K562 (cell line): Measurements from ENCODE around the gene BCL2L13. TPM values are rescaled to one million over a fixed set of nuclear protein-coding genes. Genes with fewer than 3 reads are reported as not detected.
A peak's percentile ranks its signal among the peaks of the same experiment; 100 is the strongest.

Experiments used
- C11orf30 ChIP-seq: fragments of 450-650 bp; IDR thresholded peaks from 2 replicates; pipeline ENCODE4 v1.6.1; 2016; ENCODE audit warnings: low read depth, mild to moderate bottlenecking
- FOXK1 ChIP-seq: sonication (generic); formaldehyde crosslinking; IDR thresholded peaks from 2 replicates; pipeline ENCODE4 v1.8.0; 2022; ENCODE audit warnings: missing genetic modification reagents, mild to moderate bottlenecking, borderline replicate concordance
- HOXB6 ChIP-seq: fragments of 250-450 bp; sonication (Bioruptor Pico); IDR thresholded peaks from 2 replicates; pipeline ENCODE4 v1.5.1; 2022; ENCODE audit warnings: mild to moderate bottlenecking, borderline replicate concordance
- SP2 ChIP-seq: IDR thresholded peaks from 2 replicates; pipeline ENCODE4 v1.6.1; 2011; ENCODE audit warnings: mild to moderate bottlenecking, low read depth, low read length, moderate library complexity; ENCODE audit not compliant: poor library complexity, severe bottlenecking; ENCODE audit errors: extremely low read depth
- STAT6 ChIP-seq: sonication (generic); formaldehyde crosslinking; IDR thresholded peaks from 2 replicates; pipeline ENCODE4 v1.8.1; 2023; ENCODE audit warnings: mild to moderate bottlenecking, missing genetic modification reagents
- TSHZ1 ChIP-seq: fragments of 250-450 bp; sonication (Bioruptor Pico); IDR thresholded peaks from 2 replicates; pipeline ENCODE4 v1.4.0; 2020; ENCODE audit warnings: mild to moderate bottlenecking, moderate library complexity
- ZKSCAN3 ChIP-seq: fragments of 250-450 bp; sonication (Bioruptor Pico); IDR thresholded peaks from 2 replicates; pipeline ENCODE4 v1.4.0; 2020
- ZNF23 ChIP-seq: fragments of 250-450 bp; sonication (Bioruptor Pico); IDR thresholded peaks from 2 replicates; pipeline ENCODE4 v1.4.0; 2020; ENCODE audit warnings: mild to moderate bottlenecking
- polyA plus RNA-seq, 8 experiments: library from polyadenylated mRNA; depleted of rRNA in 4 of 8; stranded (reverse) in 5 of 8; unstranded in 3 of 8; fragments of >200 nt; fragmentation: Nextera tagmentation in 2 of 8; fragmentation: Illumina TruSeq in 1 of 8; extraction: Ambion mirVana in 2 of 8; extraction: Trizol in 1 of 8; gene quantifications; 2 replicates each; pipeline versions ENCODE4 v1.2.1 to v1.2.3, GENCODE V29; 2011 to 2014; ENCODE audit warnings: inconsistent platforms in 1 of 8, missing spikeins in 1 of 8
- total RNA-seq, 7 experiments: library from RNA; depleted of rRNA in 6 of 7; stranded (reverse); fragments of >200 nt in 6 of 7; fragmentation: Illumina TruSeq in 2 of 7; extraction: Trizol in 2 of 7; gene quantifications; 2 replicates each; pipeline versions ENCODE4 v1.2.1 to v1.2.3, GENCODE V29; 2011 to 2021; ENCODE audit warnings: low replicate concordance in 1 of 7
- TF ChIP-seq, protein P1 (sequence below), 2 experiments: fragments of 450-650 bp; IDR thresholded peaks; 2 replicates each; pipeline ENCODE4 v1.6.1; 2016; ENCODE audit warnings: mild to moderate bottlenecking in 2 of 2, borderline replicate concordance in 1 of 2, low read depth in 1 of 2, moderate library complexity in 1 of 2
- TF ChIP-seq, protein P2 (sequence below): fragments of 450-650 bp; formaldehyde crosslinking; IDR thresholded peaks from 2 replicates; pipeline ENCODE4 v1.4.0; 2022; ENCODE audit warnings: missing genetic modification characterization

Gene BCL2L13
- total and polyA plus RNA-seq, 9 of the 15 experiments (the other 6 are each of a cell fraction or from before 2014, with no cell fraction given): 41.5 to 63.4 (median 56.5) TPM

DNA sequence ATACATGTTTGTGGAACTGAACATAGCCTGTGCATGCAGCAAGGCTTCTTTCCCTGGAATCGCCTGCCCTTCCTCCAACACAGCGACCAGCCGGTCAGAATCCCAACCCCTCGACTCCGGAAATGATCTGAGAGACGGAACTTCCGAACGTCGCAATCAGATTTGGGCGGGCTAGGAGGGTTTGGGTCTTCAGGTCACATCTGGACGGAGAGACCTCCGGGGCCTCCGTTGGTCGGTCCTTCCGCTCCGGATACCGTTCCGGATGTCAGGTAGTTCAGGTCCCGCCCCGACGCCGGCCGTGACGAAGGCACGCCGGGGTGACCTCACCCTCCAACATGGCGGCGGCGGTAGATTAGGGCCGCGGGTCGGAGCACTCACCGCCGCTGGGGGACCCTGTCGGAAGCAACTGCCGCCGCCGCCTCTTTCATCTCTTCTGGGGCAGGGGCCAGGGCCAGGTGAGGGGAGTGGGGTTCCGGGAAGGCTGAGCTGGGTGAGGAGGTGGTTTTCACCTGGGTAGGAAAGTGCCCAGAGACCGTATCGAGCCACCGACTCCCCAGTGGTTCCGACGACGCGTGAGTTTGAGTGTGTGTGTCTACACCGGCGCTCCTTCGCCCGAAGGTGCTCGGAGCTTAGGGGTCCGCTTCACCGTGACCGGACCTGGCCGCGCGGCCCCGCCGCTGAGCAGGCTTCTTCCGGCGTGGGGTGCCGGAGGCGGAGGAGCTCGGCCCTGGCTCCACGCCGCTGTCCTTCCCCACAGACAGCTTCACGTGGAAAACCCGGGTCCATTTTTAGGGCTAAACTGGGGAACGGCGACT is at the start of gene BCL2L13 (continued):
- no peak for TF ChIP-seq TSHZ1
- no peak for TF ChIP-seq SP2
- no peak for TF ChIP-seq HOXB6 (CRISPR knock-in tag)
- TF ChIP-seq, protein P1, sequence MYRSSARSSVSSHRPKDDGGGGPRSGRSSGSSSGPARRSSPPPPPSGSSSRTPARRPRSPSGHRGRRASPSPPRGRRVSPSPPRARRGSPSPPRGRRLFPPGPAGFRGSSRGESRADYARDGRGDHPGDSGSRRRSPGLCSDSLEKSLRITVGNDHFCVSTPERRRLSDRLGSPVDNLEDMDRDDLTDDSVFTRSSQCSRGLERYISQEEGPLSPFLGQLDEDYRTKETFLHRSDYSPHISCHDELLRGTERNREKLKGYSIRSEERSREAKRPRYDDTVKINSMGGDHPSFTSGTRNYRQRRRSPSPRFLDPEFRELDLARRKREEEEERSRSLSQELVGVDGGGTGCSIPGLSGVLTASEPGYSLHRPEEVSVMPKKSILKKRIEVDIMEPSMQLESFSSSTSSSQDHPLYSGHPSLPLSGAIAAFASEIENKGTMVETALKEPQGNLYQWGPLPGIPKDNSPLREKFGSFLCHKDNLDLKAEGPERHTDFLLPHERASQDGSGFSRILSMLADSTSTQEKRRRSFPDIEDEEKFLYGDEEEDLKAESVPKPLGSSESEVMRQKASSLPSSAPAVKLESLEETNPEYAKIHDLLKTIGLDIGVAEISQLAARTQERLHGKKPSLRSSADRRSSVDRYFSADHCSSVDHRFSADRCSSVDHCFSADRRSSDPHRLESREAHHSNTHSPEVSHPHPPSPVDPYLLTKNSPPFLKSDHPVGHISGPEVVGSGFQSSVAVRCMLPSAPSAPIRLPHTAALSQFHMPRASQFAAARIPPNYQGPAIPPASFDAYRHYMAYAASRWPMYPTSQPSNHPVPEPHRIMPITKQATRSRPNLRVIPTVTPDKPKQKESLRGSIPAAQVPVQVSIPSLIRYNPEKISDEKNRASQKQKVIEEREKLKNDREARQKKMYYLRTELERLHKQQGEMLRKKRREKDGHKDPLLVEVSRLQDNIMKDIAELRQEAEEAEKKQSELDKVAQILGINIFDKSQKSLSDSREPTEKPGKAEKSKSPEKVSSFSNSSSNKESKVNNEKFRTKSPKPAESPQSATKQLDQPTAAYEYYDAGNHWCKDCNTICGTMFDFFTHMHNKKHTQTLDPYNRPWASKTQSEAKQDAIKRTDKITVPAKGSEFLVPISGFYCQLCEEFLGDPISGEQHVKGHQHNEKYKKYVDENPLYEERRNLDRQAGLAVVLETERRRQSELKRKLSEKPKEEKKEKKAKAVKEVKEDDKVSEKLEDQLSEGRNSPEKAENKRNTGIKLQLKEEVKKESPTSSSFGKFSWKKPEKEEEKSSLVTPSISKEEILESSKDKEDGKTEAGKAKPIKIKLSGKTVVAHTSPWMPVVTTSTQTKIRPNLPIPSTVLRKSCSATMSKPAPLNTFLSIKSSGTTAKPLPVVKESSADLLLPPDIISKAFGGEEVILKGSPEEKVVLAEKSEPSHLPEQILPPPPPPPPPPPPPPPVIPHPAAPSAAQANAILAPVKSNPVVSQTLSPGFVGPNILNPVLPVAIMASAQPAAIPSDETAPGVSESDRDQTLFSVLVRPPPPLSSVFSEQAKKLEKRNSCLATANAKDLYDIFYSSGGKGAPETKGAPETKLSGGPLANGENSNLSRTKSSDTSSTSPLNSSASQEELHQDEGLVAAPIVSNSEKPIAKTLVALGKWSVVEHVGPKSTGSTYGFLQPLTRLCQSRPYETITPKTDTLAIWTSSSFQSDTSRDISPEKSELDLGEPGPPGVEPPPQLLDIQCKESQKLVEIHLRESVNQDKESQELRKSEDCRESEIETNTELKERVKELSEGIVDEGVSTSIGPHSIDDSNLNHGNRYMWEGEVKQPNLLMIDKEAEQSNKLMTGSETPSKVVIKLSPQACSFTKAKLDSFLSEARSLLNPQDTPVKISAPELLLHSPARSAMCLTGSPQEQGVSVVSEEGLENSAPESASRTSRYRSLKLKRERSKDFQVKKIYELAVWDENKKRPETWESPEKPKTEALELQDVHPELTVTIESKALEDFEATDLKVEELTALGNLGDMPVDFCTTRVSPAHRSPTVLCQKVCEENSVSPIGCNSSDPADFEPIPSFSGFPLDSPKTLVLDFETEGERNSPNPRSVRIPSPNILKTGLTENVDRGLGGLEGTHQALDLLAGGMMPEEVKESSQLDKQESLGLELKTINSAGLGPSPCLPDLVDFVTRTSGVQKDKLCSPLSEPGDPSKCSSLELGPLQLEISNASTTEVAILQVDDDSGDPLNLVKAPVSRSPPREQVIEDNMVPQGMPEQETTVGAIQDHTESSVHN (IDR thresholded peaks at IDR 0.05; ENCODE audit: borderline replicate concordance in 1 of 2, low read depth in 1 of 2): peak in 1 of 2 experiments; percentile 50; a peak in 2 of 4 replicates
- TF ChIP-seq ZKSCAN3: no peak
- peak; percentile 80; the same call in 1 of the 2 replicates for TF ChIP-seq FOXK1 (CRISPR knock-in tag)
- no peak for TF ChIP-seq ZNF23
- TF ChIP-seq, protein P2, sequence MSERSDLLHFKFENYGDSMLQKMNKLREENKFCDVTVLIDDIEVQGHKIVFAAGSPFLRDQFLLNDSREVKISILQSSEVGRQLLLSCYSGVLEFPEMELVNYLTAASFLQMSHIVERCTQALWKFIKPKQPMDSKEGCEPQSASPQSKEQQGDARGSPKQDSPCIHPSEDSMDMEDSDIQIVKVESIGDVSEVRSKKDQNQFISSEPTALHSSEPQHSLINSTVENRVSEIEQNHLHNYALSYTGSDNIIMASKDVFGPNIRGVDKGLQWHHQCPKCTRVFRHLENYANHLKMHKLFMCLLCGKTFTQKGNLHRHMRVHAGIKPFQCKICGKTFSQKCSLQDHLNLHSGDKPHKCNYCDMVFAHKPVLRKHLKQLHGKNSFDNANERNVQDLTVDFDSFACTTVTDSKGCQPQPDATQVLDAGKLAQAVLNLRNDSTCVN: peak; percentile 33; the same call in 1 of the 2 replicates
- TF ChIP-seq STAT6 (CRISPR knock-in tag): peak; percentile 73; the same call in 1 of the 2 replicates
- TF ChIP-seq C11orf30: peak; percentile 54
